Lung (tissue), 12 donors: ENCODE results near the gene GDNF. TPM values are rescaled to one million over a fixed set of nuclear protein-coding genes. Genes with fewer than 3 reads are reported as not detected.

Experiments used
- ATAC-seq: fragments of 200-7000 bp; cut with Tn5 transposase; one replicate; pipeline ENCODE4 v1.9.1; 2020; ENCODE audit warnings: moderate number of reproducible peaks; ENCODE audit not compliant: insufficient read depth, low FRiP score
- DNase-seq, 3 donors: peaks; one replicate each; pipeline ENCODE4 v3.0.0-alpha.2; 2013 to 2017
- H3K27ac ChIP-seq, 2 donors: one replicate each; pipeline ENCODE4 v1.5.1; 2013; ENCODE audit warnings: mild to moderate bottlenecking in 2 of 2, moderate library complexity in 2 of 2, control low read depth in 1 of 2, inconsistent platforms in 1 of 2, low read depth in 1 of 2, low read length in 1 of 2
- H3K27me3 ChIP-seq, 3 donors: one replicate each; pipeline ENCODE4 v1.5.1; 2013; ENCODE audit warnings: low read length in 2 of 3; ENCODE audit not compliant: control insufficient read depth in 3 of 3, insufficient read depth in 3 of 3
- H3K36me3 ChIP-seq, 4 donors: one replicate each; pipeline ENCODE4 v1.5.1; 2013; ENCODE audit warnings: low read length in 4 of 4, mild to moderate bottlenecking in 1 of 4, moderate library complexity in 1 of 4; ENCODE audit not compliant: control insufficient read depth in 4 of 4, insufficient read depth in 4 of 4
- H3K4me1 ChIP-seq, 5 donors: one replicate each; pipeline ENCODE4 v1.5.1; 2013; ENCODE audit warnings: low read length in 5 of 5, mild to moderate bottlenecking in 2 of 5, moderate library complexity in 1 of 5; ENCODE audit not compliant: control insufficient read depth in 5 of 5, insufficient read depth in 5 of 5
- H3K4me3 ChIP-seq: one replicate; pipeline ENCODE4 v1.5.1; 2013; ENCODE audit warnings: mild to moderate bottlenecking, control low read depth, moderate library complexity
- H3K9ac ChIP-seq, 2 donors: one replicate each; pipeline ENCODE4 v1.5.1; 2013; ENCODE audit warnings: low read length in 2 of 2, control low read depth in 1 of 2; ENCODE audit not compliant: insufficient read depth in 1 of 2
- H3K9me3 ChIP-seq, 4 donors: one replicate each; pipeline ENCODE4 v1.5.1; 2013; ENCODE audit warnings: low read length in 3 of 4, mild to moderate bottlenecking in 1 of 4, moderate library complexity in 1 of 4; ENCODE audit not compliant: control insufficient read depth in 4 of 4, insufficient read depth in 3 of 4
- CTCF ChIP-seq: IDR thresholded peaks from 2 replicates; pipeline ENCODE4 v1.5.1; 2012; ENCODE audit warnings: mild to moderate bottlenecking; ENCODE audit errors: control extremely low read depth, extremely low read depth
- WGBS, 2 donors: extraction: QIAGEN DNeasy Blood & Tissue Kit; methylation state at CpG; one replicate each; pipeline ENCODE4 v1.1.7; 2013; 5-methylcytosine and 5-hydroxymethylcytosine counted together
- polyA plus RNA-seq, 2 donors: library from polyadenylated mRNA; stranded (reverse); fragments of 200-250 nt; gene quantifications; one replicate each; pipeline ENCODE4 v1.2.1, GENCODE V29; 2013
- total RNA-seq, 2 donors: library from RNA; depleted of rRNA in 1 of 2; stranded (reverse); fragments of >200 nt in 1 of 2; gene quantifications; one replicate each; pipeline ENCODE4 v1.2.1, GENCODE V29; 2014 to 2021
- donor health status: control.
- donor health status: control.
- donor health status: Bipolar disorder and iron deficiency.
- donor health status: healthy.
- donor health status: DM: yes; HTN: yes; CAD: no.

The GDNF gene
- total and polyA plus RNA-seq, 4 donors = 0.05 TPM; not detected in 3

GRCh38 chr5:37825334-37825915 lies 14.4 kb downstream of the GDNF start:
- Histone ChIP-seq H3K27ac (no peak overlapping the region), H3K36me3 (no peaks in the 10 kb centered on the region), H3K9me3 (no peaks in the 10 kb centered on the region), H3K27me3 (peaks cover 0 to 6% (median 5%) of the 10 kb centered on the region in 3 donors), H3K4me1 (peaks cover 0 to 2% (median 0%) of the 10 kb centered on the region in 5 donors), H3K4me3 (no peak overlapping the region), H3K9ac (no peak overlapping the region)
- ATAC-seq (no peak), DNase-seq (no peak)
- 32 to 47% methylated on average over 2 of the region's 2 CpGs for WGBS, 2 donors
- no peak for TF ChIP-seq CTCF

- Histone ChIP-seq H3K9ac (no peak overlapping the region), H3K9me3 (no peaks in the 10 kb centered on the region), H3K27ac (no peak overlapping the region), H3K4me3 (no peak overlapping the region), H3K27me3 (no peaks in the 10 kb centered on the region), H3K36me3 (no peaks in the 10 kb centered on the region), H3K4me1 (peaks cover 0 to 2% (median 0%) of the 10 kb centered on the region in 5 donors)
- DNase-seq (no peak), ATAC-seq (no peak)
- 84 to 88% methylated on average over 11 of the region's 11 CpGs for WGBS, 2 donors
- no peak for TF ChIP-seq CTCF
These were observed 16.2 kb downstream of the GDNF start for GRCh38 chr5:37823433-37824152.

GRCh38 chr5:37816883-37817282 lies 23.0 kb downstream of the GDNF start:
- H3K36me3 ChIP-seq = no peaks in the 10 kb centered on the region
- DNase-seq (peak in 2 of 3 donors; percentile 22 to 41), ATAC-seq (no peak)
- H3K27me3 ChIP-seq = no peaks in the 10 kb centered on the region
- no peak overlapping the region for H3K27ac ChIP-seq
- H3K4me1 ChIP-seq = peaks cover 0 to 2% (median 0%) of the 10 kb centered on the region in 5 donors
- H3K9ac ChIP-seq = no peak overlapping the region
- no peak for TF ChIP-seq CTCF
- no peak overlapping the region for H3K4me3 ChIP-seq
- peaks cover 0 to under 1% (median 0%) of the 10 kb centered on the region in 4 donors for H3K9me3 ChIP-seq
- whole genome bisulfite sequencing, 2 donors = 67 to 84% methylated on average over 3 of the region's 3 CpGs
